Astrocyte (in vitro differentiated cells and primary cell): Measurements from ENCODE around the gene BCKDHB.

Experiments used
- CTCF ChIP-seq: IDR thresholded peaks from 2 replicates; pipeline ENCODE4 v1.5.1; 2011; ENCODE audit warnings: low read depth, mild to moderate bottlenecking, inconsistent platforms, low read length, moderate library complexity; ENCODE audit not compliant: insufficient read depth
- EZH2 ChIP-seq: IDR thresholded peaks from 2 replicates; pipeline ENCODE4 v1.6.1; 2012; ENCODE audit warnings: mild to moderate bottlenecking, low read length, inconsistent platforms; ENCODE audit not compliant: insufficient read depth

GRCh38 chr6:80209430-80209829 is 103.0 kb downstream of the BCKDHB start:
- TF ChIP-seq CTCF (no peak), EZH2 (no peak)
